H1 (cell line): ENCODE data around the gene IGFL3. TPM values are rescaled to one million over a fixed set of nuclear protein-coding genes. Genes with fewer than 3 reads are reported as not detected.
"Not testable (repeated sequence)": the region's sequence is repeated elsewhere in the genome, so short reads cannot be mapped to it uniquely, and the experiment has no call there.

Experiments used
- CTCF ChIA-PET: fragments of 300-600 bp; sonication (Branson Sonifier 250); formaldehyde crosslinking; loops from one replicate; lab custom pipeline; 2021; ENCODE audit not compliant: partially characterized antibody; lab: Charles Lee
- POLR2A ChIA-PET: fragments of 300-600 bp; sonication (Branson Sonifier 250); formaldehyde crosslinking; loops from one replicate; lab custom pipeline; 2021; ENCODE audit warnings: inconsistent platforms; ENCODE audit not compliant: partially characterized antibody; lab: Charles Lee
- DNase-seq, 2 experiments: peaks; one replicate each; pipeline versions ENCODE4 v3.0.0 to v3.0.0-alpha.2; 2010 to 2022; ENCODE audit warnings: low spot score in 2 of 2, low read depth in 1 of 2, mixed read lengths in 1 of 2
- FAIRE-seq: peaks from 2 replicates; lab custom pipeline; 2011; peaks lifted over from hg19 to GRCh38; lab: Jason Lieb, UNC
- H2AFZ ChIP-seq: 2 replicates; pipeline ENCODE4 v1.8.1; 2012; ENCODE audit warnings: low read length, inconsistent platforms
- H2AK5ac ChIP-seq: 2 replicates; pipeline ENCODE4 v1.6.1; 2013; ENCODE audit warnings: low read depth, low read length
- H2BK120ac ChIP-seq: replicated peaks from 2 replicates; pipeline ENCODE3; 2013; ENCODE audit warnings: low read depth, low read length, inconsistent platforms
- H2BK12ac ChIP-seq: 2 replicates; pipeline ENCODE4 v1.6.1; 2013; ENCODE audit warnings: low read depth, low read length
- H2BK15ac ChIP-seq: 2 replicates; pipeline ENCODE4 v1.6.1; 2013; ENCODE audit warnings: low read length
- H2BK20ac ChIP-seq: 2 replicates; pipeline ENCODE4 v1.6.1; 2013; ENCODE audit warnings: low read length
- H2BK5ac ChIP-seq: 2 replicates; pipeline ENCODE4 v1.6.1; 2013; ENCODE audit warnings: low read depth, low read length
- H3K14ac ChIP-seq: 2 replicates; pipeline ENCODE4 v1.6.1; 2013; ENCODE audit warnings: inconsistent platforms; ENCODE audit not compliant: insufficient read length
- H3K18ac ChIP-seq: 2 replicates; pipeline ENCODE4 v1.6.1; 2013; ENCODE audit warnings: low read length; ENCODE audit errors: extremely low read depth
- H3K23ac ChIP-seq: 2 replicates; pipeline ENCODE4 v1.6.1; 2013; ENCODE audit warnings: inconsistent platforms; ENCODE audit not compliant: insufficient read length
- H3K23me2 ChIP-seq: 2 replicates; pipeline ENCODE4 v1.6.1; 2013; ENCODE audit warnings: low read depth, low read length
- H3K27ac ChIP-seq: 2 replicates; pipeline ENCODE4 v1.6.1; 2011; ENCODE audit warnings: low read depth, low read length, inconsistent platforms
- H3K27me3 ChIP-seq, 4 experiments: replicated peaks in 1 of 4; 1 replicate in 1 of 4; 2 replicates in 3 of 4; pipeline versions ENCODE4 v1.6.1 to v1.8.1; 2011 to 2013; ENCODE audit warnings: low read length in 3 of 4, mild to moderate bottlenecking in 3 of 4, inconsistent platforms in 2 of 4, mixed read lengths in 2 of 4, moderate library complexity in 1 of 4; ENCODE audit not compliant: control insufficient read depth in 3 of 4, insufficient read depth in 3 of 4; ENCODE audit errors: extremely low read depth in 1 of 4
- H3K36me3 ChIP-seq, 4 experiments: 2 replicates each; pipeline versions ENCODE4 v1.6.1 to v1.8.1; 2011 to 2013; ENCODE audit warnings: mild to moderate bottlenecking in 4 of 4, low read length in 3 of 4, moderate library complexity in 2 of 4, control low read depth in 1 of 4, inconsistent platforms in 1 of 4; ENCODE audit not compliant: insufficient read depth in 4 of 4, control insufficient read depth in 2 of 4
- H3K4ac ChIP-seq: replicated peaks from 2 replicates; pipeline ENCODE3; 2013; ENCODE audit warnings: low read length, low read depth, mixed read lengths, inconsistent platforms; ENCODE audit not compliant: insufficient read length
- H3K4me1 ChIP-seq, 4 experiments: replicated peaks in 1 of 4; 1 replicate in 1 of 4; 2 replicates in 3 of 4; pipeline versions ENCODE4 v1.6.1 to v1.8.1; 2011 to 2013; ENCODE audit warnings: low read length in 3 of 4, inconsistent platforms in 2 of 4, mixed read lengths in 1 of 4; ENCODE audit not compliant: insufficient read depth in 4 of 4, control insufficient read depth in 3 of 4
- H3K4me2 ChIP-seq, 2 experiments: 2 replicates each; pipeline versions ENCODE4 v1.6.1 to v1.8.1; 2011 to 2013; ENCODE audit warnings: low read depth in 2 of 2, low read length in 2 of 2, control low read depth in 1 of 2, inconsistent platforms in 1 of 2, mild to moderate bottlenecking in 1 of 2; ENCODE audit not compliant: insufficient read depth in 1 of 2
- H3K4me3 ChIP-seq, 4 experiments: fragments of 200-600, 300-600 bp in 1 of 4; sonication (generic), shearing (Covaris generic), sonication (Bioruptor Twin) in 1 of 4; 2 replicates each; pipeline versions ENCODE4 v1.5.1 to v1.8.1; 2011 to 2016; ENCODE audit warnings: low read length in 4 of 4, low read depth in 3 of 4, control low read depth in 2 of 4, inconsistent platforms in 2 of 4, mild to moderate bottlenecking in 2 of 4, mixed read lengths in 1 of 4, moderate library complexity in 1 of 4; ENCODE audit not compliant: insufficient read depth in 2 of 4; ENCODE audit errors: extremely low read depth in 1 of 4
- H3K56ac ChIP-seq: replicated peaks from 2 replicates; pipeline ENCODE3; 2013; ENCODE audit warnings: low read depth, mild to moderate bottlenecking, mixed read lengths, low read length, inconsistent platforms; ENCODE audit not compliant: insufficient read length
- H3K79me1 ChIP-seq: 2 replicates; pipeline ENCODE4 v1.6.1; 2013; ENCODE audit warnings: low read depth, low read length, control low read depth
- H3K79me2 ChIP-seq, 2 experiments: 2 replicates each; pipeline versions ENCODE4 v1.6.1 to v1.8.1; 2012 to 2013; ENCODE audit warnings: low read length in 2 of 2, mild to moderate bottlenecking in 2 of 2, inconsistent platforms in 1 of 2; ENCODE audit not compliant: insufficient read depth in 2 of 2, control insufficient read depth in 1 of 2
- H3K9ac ChIP-seq, 4 experiments: replicated peaks in 1 of 4; 1 replicate in 1 of 4; 2 replicates in 3 of 4; pipeline versions ENCODE4 v1.6.1 to v1.8.1; 2011 to 2013; ENCODE audit warnings: low read depth in 3 of 4, low read length in 3 of 4, control low read depth in 2 of 4, mild to moderate bottlenecking in 2 of 4, moderate library complexity in 2 of 4, inconsistent platforms in 1 of 4; ENCODE audit errors: extremely low read depth in 1 of 4
- H3K9me3 ChIP-seq, 2 experiments: 2 replicates each; pipeline versions ENCODE4 v1.6.1 to v1.8.1; 2012 to 2013; ENCODE audit warnings: mild to moderate bottlenecking in 2 of 2, moderate library complexity in 2 of 2, control low read depth in 1 of 2, inconsistent platforms in 1 of 2, low read depth in 1 of 2, low read length in 1 of 2, mixed read lengths in 1 of 2; ENCODE audit not compliant: insufficient read depth in 2 of 2
- H4K20me1 ChIP-seq, 2 experiments: replicated peaks in 1 of 2; 2 replicates each; pipeline versions ENCODE3 to v1.8.1; 2011 to 2013; ENCODE audit warnings: inconsistent platforms in 2 of 2, low read length in 2 of 2, mild to moderate bottlenecking in 1 of 2; ENCODE audit not compliant: insufficient read depth in 2 of 2, control insufficient read depth in 1 of 2
- H4K5ac ChIP-seq: 2 replicates; pipeline ENCODE4 v1.6.1; 2013; ENCODE audit warnings: low read length, low read depth, mixed read lengths, inconsistent platforms; ENCODE audit not compliant: insufficient read length
- H4K8ac ChIP-seq: 2 replicates; pipeline ENCODE4 v1.8.0; 2013; ENCODE audit warnings: mild to moderate bottlenecking, moderate library complexity, low read length, inconsistent platforms; ENCODE audit not compliant: insufficient read depth; ENCODE audit errors: extremely low read depth
- H4K91ac ChIP-seq: replicated peaks from 2 replicates; pipeline ENCODE3; 2013; ENCODE audit warnings: low read length, mixed read lengths, inconsistent platforms; ENCODE audit not compliant: insufficient read length
- WGBS, 2 experiments: shearing (Covaris generic) in 1 of 2; methylation state at CpG; one replicate each; pipeline versions ENCODE4 v1.1.6 to v1.1.7; 2013 to 2015; ENCODE audit warnings: low lambda C conversion rate in 2 of 2, mixed read lengths in 2 of 2, inconsistent platforms in 1 of 2, low coverage in 1 of 2, missing lambda C conversion rate in 1 of 2; ENCODE audit not compliant: insufficient replicate concordance in 2 of 2, insufficient coverage in 1 of 2, insufficient read length in 1 of 2; ENCODE audit errors: extremely low coverage in 1 of 2, missing lambda C conversion rate in 1 of 2; 5-methylcytosine and 5-hydroxymethylcytosine counted together
- polyA plus RNA-seq, 7 experiments: library from polyadenylated mRNA; depleted of rRNA in 3 of 7; stranded (reverse) in 5 of 7; unstranded in 2 of 7; fragments of >200 nt in 5 of 7; fragments of 200-250 nt in 2 of 7; gene quantifications; 1 replicate in 5 of 7; 2 replicates in 1 of 7; 4 replicates in 1 of 7; pipeline versions ENCODE4 v1.2.1 to v1.2.3, GENCODE V29; 2011 to 2013; ENCODE audit warnings: missing spikeins in 2 of 7, mixed read lengths in 2 of 7
- total RNA-seq: library from RNA; stranded (reverse); fragmentation: NEBNext Ultra II Directional; extraction: Animal tissue kit (Norgen Biotek cat#: 25700); gene quantifications from 2 replicates; pipeline ENCODE4 v1.2.1, GENCODE V29; 2021

The IGFL3 gene
- total and polyA plus RNA-seq, 2 of the 8 experiments (the other 6 are each of a cell fraction or from before 2014, with no cell fraction given), result 0.12 TPM; not detected in 1

GRCh38 chr19:46161642-46162257 lies 37.3 kb upstream of the IGFL3 start:
- not testable (repeated sequence) for H4K5ac ChIP-seq, H3K4me3 ChIP-seq, FAIRE-seq, H3K27me3 ChIP-seq, H3K36me3 ChIP-seq, H4K8ac ChIP-seq, H3K56ac ChIP-seq, H3K4ac ChIP-seq, H3K79me1 ChIP-seq, H3K23me2 ChIP-seq, H3K9me3 ChIP-seq, H2AK5ac ChIP-seq, H3K4me1 ChIP-seq, H4K91ac ChIP-seq, H3K18ac ChIP-seq, H2AFZ ChIP-seq, H2BK12ac ChIP-seq, H2BK120ac ChIP-seq, H3K79me2 ChIP-seq, H2BK5ac ChIP-seq, DNase-seq, H2BK20ac ChIP-seq, H3K27ac ChIP-seq, H4K20me1 ChIP-seq, H3K14ac ChIP-seq, H2BK15ac ChIP-seq, H3K23ac ChIP-seq, H3K9ac ChIP-seq, H3K4me2 ChIP-seq
- ChIA-PET POLR2A (interaction anchor here (1.3 kb wide), 1 partner anchor 17 kb away, joined by 3 read pairs; no protein-coding TSS in a partner anchor), CTCF (interaction anchor here (0.6 to 0.8 kb wide), 2 partner anchors 80 to 177 kb away, joined by 3 read pairs; no protein-coding TSS in a partner anchor)
- WGBS, 2 experiments, result 72% methylated on average over 2 of the region's 2 CpGs; no CpG with 5 or more reads in 1 of the 2 experiments
